Liver (tissue), 9 donors: ENCODE measurements around the gene ARHGAP10. TPM values are rescaled to one million over a fixed set of nuclear protein-coding genes. Genes with fewer than 3 reads are reported as not detected.

Experiments
- DNase-seq: peaks from one replicate; pipeline ENCODE4 v3.0.0-alpha.2; 2017; ENCODE audit warnings: low spot score
- H3K27ac ChIP-seq, 2 donors: one replicate each; pipeline ENCODE4 v1.7.0; 2013; ENCODE audit warnings: inconsistent platforms in 2 of 2, low read length in 2 of 2, control low read depth in 1 of 2, low read depth in 1 of 2, mild to moderate bottlenecking in 1 of 2
- H3K27me3 ChIP-seq, 4 donors: one replicate each; pipeline versions ENCODE4 v1.6.1 to v1.7.0; 2013; ENCODE audit warnings: low read length in 3 of 4, inconsistent platforms in 1 of 4, mild to moderate bottlenecking in 1 of 4, moderate library complexity in 1 of 4; ENCODE audit not compliant: control insufficient read depth in 4 of 4, insufficient read depth in 4 of 4
- H3K36me3 ChIP-seq, 4 donors: one replicate each; pipeline versions ENCODE4 v1.6.1 to v1.7.0; 2013; ENCODE audit warnings: low read length in 3 of 4, mild to moderate bottlenecking in 3 of 4, low read depth in 1 of 4, moderate library complexity in 1 of 4; ENCODE audit not compliant: control insufficient read depth in 4 of 4, insufficient read depth in 3 of 4
- H3K4me1 ChIP-seq, 4 donors: one replicate each; pipeline versions ENCODE4 v1.6.1 to v1.7.0; 2013; ENCODE audit warnings: low read length in 3 of 4, mild to moderate bottlenecking in 3 of 4, moderate library complexity in 1 of 4; ENCODE audit not compliant: control insufficient read depth in 4 of 4, insufficient read depth in 4 of 4
- H3K4me3 ChIP-seq, 3 donors: one replicate each; pipeline versions ENCODE4 v1.6.1 to v1.7.0; 2013; ENCODE audit warnings: low read length in 3 of 3, control low read depth in 1 of 3, low read depth in 1 of 3, mild to moderate bottlenecking in 1 of 3
- H3K9ac ChIP-seq, 2 donors: one replicate each; pipeline ENCODE4 v1.7.0; 2013; ENCODE audit warnings: low read length in 2 of 2, mild to moderate bottlenecking in 2 of 2, moderate library complexity in 2 of 2, control low read depth in 1 of 2, low read depth in 1 of 2
- H3K9me3 ChIP-seq, 4 donors: one replicate each; pipeline versions ENCODE4 v1.6.1 to v1.7.0; 2013; ENCODE audit warnings: low read length in 3 of 4; ENCODE audit not compliant: control insufficient read depth in 4 of 4
- ATF3 ChIP-seq: IDR thresholded peaks from 2 replicates; pipeline ENCODE4 v1.6.1; 2016; ENCODE audit warnings: antibody characterized with exemption
- CTCF ChIP-seq: fragments of 150-350 bp; IDR thresholded peaks from 2 replicates; pipeline ENCODE4 v1.5.1; 2017; ENCODE audit warnings: improper control_type of control experiment, low read depth, low read length; ENCODE audit not compliant: missing input control
- FOXA2 ChIP-seq: IDR thresholded peaks from 2 replicates; pipeline ENCODE4 v1.6.1; 2016; ENCODE audit warnings: antibody characterized with exemption
- GABPA ChIP-seq, 2 donors: IDR thresholded peaks in 1 of 2; conservative IDR thresholded peaks in 1 of 2; 2 replicates each; pipeline ENCODE4 v1.6.1; 2016; ENCODE audit warnings: antibody characterized with exemption in 2 of 2, mild to moderate bottlenecking in 1 of 2, moderate library complexity in 1 of 2
- HNF4A ChIP-seq, 2 donors: conservative IDR thresholded peaks; 2 replicates each; pipeline ENCODE4 v1.6.1; 2016; ENCODE audit warnings: antibody characterized with exemption in 2 of 2, mild to moderate bottlenecking in 2 of 2
- HNF4G ChIP-seq: IDR thresholded peaks from 2 replicates; pipeline ENCODE4 v1.6.1; 2016; ENCODE audit warnings: antibody characterized with exemption
- MAX ChIP-seq: IDR thresholded peaks from 2 replicates; pipeline ENCODE4 v1.6.1; 2016; ENCODE audit warnings: antibody characterized with exemption
- NR2F2 ChIP-seq: IDR thresholded peaks from 2 replicates; pipeline ENCODE4 v1.6.1; 2016; ENCODE audit warnings: antibody characterized with exemption
- RAD21 ChIP-seq, 2 donors: IDR thresholded peaks; 2 replicates each; pipeline ENCODE4 v1.6.1; 2016; ENCODE audit warnings: antibody characterized with exemption in 2 of 2, mild to moderate bottlenecking in 2 of 2
- REST ChIP-seq: IDR thresholded peaks from 2 replicates; pipeline ENCODE4 v1.6.1; 2016; ENCODE audit warnings: antibody characterized with exemption, mild to moderate bottlenecking
- RXRA ChIP-seq, 2 donors: IDR thresholded peaks; 2 replicates each; pipeline ENCODE4 v1.6.1; 2017 to 2018; ENCODE audit warnings: antibody characterized with exemption in 2 of 2, mild to moderate bottlenecking in 1 of 2
- YY1 ChIP-seq: IDR thresholded peaks from 2 replicates; pipeline ENCODE4 v1.6.1; 2016; ENCODE audit warnings: antibody characterized with exemption, mild to moderate bottlenecking
- ZBTB33 ChIP-seq: IDR thresholded peaks from 2 replicates; pipeline ENCODE4 v1.6.1; 2016; ENCODE audit warnings: antibody characterized with exemption
- WGBS: extraction: QIAGEN DNeasy Blood & Tissue Kit; methylation state at CpG from one replicate; pipeline ENCODE4 v1.1.7; 2013; 5-methylcytosine and 5-hydroxymethylcytosine counted together
- polyA plus RNA-seq, 2 donors: library from polyadenylated mRNA; stranded (reverse) in 1 of 2; unstranded in 1 of 2; fragments of 200-250 nt in 1 of 2; fragments of >200 nt in 1 of 2; fragmentation: Nextera tagmentation in 1 of 2; extraction: Ambion mirVana in 1 of 2; gene quantifications; one replicate each; pipeline versions ENCODE4 v1.2.1 to v1.2.3, GENCODE V29; 2013 to 2015
- total RNA-seq, 2 donors: library from RNA; depleted of rRNA; stranded (reverse); fragments of >200 nt; gene quantifications; one replicate each; pipeline ENCODE4 v1.2.3, GENCODE V29; 2014
- donor health status: healthy.
- donor health status: healthy.
- donor health status: healthy.
- donor health status: healthy.
- donor health status: healthy.

Gene ARHGAP10
- total and polyA plus RNA-seq, 4 donors: 1.5 to 13.0 (median 4.3) TPM

GRCh38 chr4:147707892-147708672 is 23.8 kb upstream of the ARHGAP10 start:
- H3K36me3 ChIP-seq: no peaks in the 10 kb centered on the region
- no peaks in the 10 kb centered on the region for H3K4me1 ChIP-seq
- TF ChIP-seq CTCF: peak; percentile 92
- TF ChIP-seq GABPA (IDR thresholded peaks at IDR 0.05 in 1 of 2, conservative IDR thresholded peaks at IDR 0.05 in 1 of 2): no peak
- TF ChIP-seq RAD21 (IDR thresholded peaks at IDR 0.05): peak; percentile 93 to 94
- no peak for TF ChIP-seq YY1
- no peaks in the 10 kb centered on the region for H3K27me3 ChIP-seq
- no peak overlapping the region for H3K9ac ChIP-seq
- H3K9me3 ChIP-seq: no peaks in the 10 kb centered on the region
- no peak overlapping the region for H3K4me3 ChIP-seq
- no peak for DNase-seq
- 34% methylated on average over 7 of the region's 7 CpGs for WGBS
- no peak overlapping the region for H3K27ac ChIP-seq

GRCh38 chr4:147709999-147710398 is 21.9 kb upstream of the ARHGAP10 start:
- 96% methylated on average over 5 of the region's 5 CpGs for WGBS

GRCh38 chr4:147714575-147715401 is 17.1 kb upstream of the ARHGAP10 start:
- no peak overlapping the region for H3K27ac ChIP-seq
- H3K4me1 ChIP-seq: no peaks in the 10 kb centered on the region
- DNase-seq: no peak
- H3K4me3 ChIP-seq: no peak overlapping the region
- H3K9ac ChIP-seq: no peak overlapping the region
- no peaks in the 10 kb centered on the region for H3K9me3 ChIP-seq
- H3K36me3 ChIP-seq: no peaks in the 10 kb centered on the region
- 92% methylated on average over 8 of the region's 8 CpGs for WGBS
- H3K27me3 ChIP-seq: no peaks in the 10 kb centered on the region
- no peak for TF ChIP-seq ZBTB33
- no peak for TF ChIP-seq CTCF
- no peak for TF ChIP-seq RXRA (IDR thresholded peaks at IDR 0.05)
- TF ChIP-seq MAX: no peak
- no peak for TF ChIP-seq YY1
- no peak for TF ChIP-seq REST
- TF ChIP-seq FOXA2: no peak

More at GRCh38 chr4:147709999-147710398, 21.9 kb upstream of the ARHGAP10 start:
- Histone ChIP-seq H3K27ac (no peak overlapping the region), H3K4me3 (no peak overlapping the region), H3K36me3 (no peaks in the 10 kb centered on the region), H3K9ac (no peak overlapping the region), H3K27me3 (no peaks in the 10 kb centered on the region), H3K9me3 (no peaks in the 10 kb centered on the region), H3K4me1 (no peaks in the 10 kb centered on the region)
- no peak for DNase-seq
- TF ChIP-seq GABPA (IDR thresholded peaks at IDR 0.05 in 1 of 2, conservative IDR thresholded peaks at IDR 0.05 in 1 of 2) (no peak), HNF4G (no peak), ATF3 (no peak), MAX (no peak), HNF4A (conservative IDR thresholded peaks at IDR 0.05) (no peak), NR2F2 (no peak)
